ENCODE data around the gene DPM3.
"Not testable (repeated sequence)": the region's sequence is repeated elsewhere in the genome, so short reads cannot be mapped to it uniquely, and the experiment has no call there.

Gene DPM3

GRCh38 chr1:155139895-155140629, at the start of gene DPM3:
TSS of gene DPM3 (minus strand) at chr1:155140531. CDS start at chr1:155140240, 291 bp downstream.
- in situ Hi-C loops (cut with MboI; ENCODE audit: low sequenced_read_pairs): no loop called here

- in situ Hi-C loops (cut with MboI; ENCODE audit: low sequenced_read_pairs): not testable (repeated sequence)
These were observed 49.6 kb upstream of the DPM3 start for GRCh38 chr1:155189926-155190325.

- in situ Hi-C loops (cut with MboI; ENCODE audit: low sequenced_read_pairs): no loop called here
These were observed 47.9 kb upstream of the DPM3 start for GRCh38 chr1:155188268-155188667.

- in situ Hi-C loops (cut with MboI; ENCODE audit: low sequenced_read_pairs): no loop called here
These were observed 47.1 kb upstream of the DPM3 start for GRCh38 chr1:155187456-155187891.

- in situ Hi-C loops (cut with MboI; ENCODE audit: low sequenced_read_pairs): no loop called here
These were observed 46.6 kb upstream of the DPM3 start for GRCh38 chr1:155186794-155187455.

GRCh38 chr1:155186067-155186793, 45.9 kb upstream of the DPM3 start:
- in situ Hi-C loops (cut with MboI; ENCODE audit: low sequenced_read_pairs): no loop called here

GRCh38 chr1:155185783-155186066, 45.4 kb upstream of the DPM3 start:
- in situ Hi-C loops (cut with MboI; ENCODE audit: low sequenced_read_pairs): no loop called here

- in situ Hi-C loops (cut with MboI; ENCODE audit: low sequenced_read_pairs): no loop called here
These were observed 44.8 kb upstream of the DPM3 start for GRCh38 chr1:155184835-155185782.

- in situ Hi-C loops (cut with MboI; ENCODE audit: low sequenced_read_pairs): no loop called here
These were observed 44.0 kb upstream of the DPM3 start for GRCh38 chr1:155184351-155184811.

GRCh38 chr1:155183775-155184221, 43.5 kb upstream of the DPM3 start:
- in situ Hi-C loops (cut with MboI; ENCODE audit: low sequenced_read_pairs): no loop called here

- in situ Hi-C loops (cut with MboI; ENCODE audit: low sequenced_read_pairs): no loop called here
These were observed 41.8 kb upstream of the DPM3 start for GRCh38 chr1:155182052-155182550.

GRCh38 chr1:155181371-155182051, 41.2 kb upstream of the DPM3 start:
- in situ Hi-C loops (cut with MboI; ENCODE audit: low sequenced_read_pairs): no loop called here

GRCh38 chr1:155179112-155180031, 39.0 kb upstream of the DPM3 start:
- in situ Hi-C loops (cut with MboI; ENCODE audit: low sequenced_read_pairs): loop anchor here (10.0 kb wide), 1 partner anchor 415 kb away; no protein-coding TSS in a partner anchor

GRCh38 chr1:155178441-155179111, 38.2 kb upstream of the DPM3 start:
- in situ Hi-C loops (cut with MboI; ENCODE audit: low sequenced_read_pairs): loop anchor here (10.0 kb wide), 1 partner anchor 416 kb away; no protein-coding TSS in a partner anchor

GRCh38 chr1:155177918-155178281, 37.6 kb upstream of the DPM3 start:
- in situ Hi-C loops (cut with MboI; ENCODE audit: low sequenced_read_pairs): loop anchor here (10.0 kb wide), 1 partner anchor 417 kb away; no protein-coding TSS in a partner anchor

- in situ Hi-C loops (cut with MboI; ENCODE audit: low sequenced_read_pairs): loop anchor here (10.0 kb wide), 1 partner anchor 417 kb away; no protein-coding TSS in a partner anchor
These were observed 37.0 kb upstream of the DPM3 start for GRCh38 chr1:155177192-155177917.

- in situ Hi-C loops (cut with MboI; ENCODE audit: low sequenced_read_pairs): loop anchor here (10.0 kb wide), 1 partner anchor 418 kb away; no protein-coding TSS in a partner anchor
These were observed 36.3 kb upstream of the DPM3 start for GRCh38 chr1:155176544-155177071.
